Left ventricle myocardium inferior (tissue), 1 donor: ENCODE results near the gene CFD. TPM values are rescaled to one million over a fixed set of nuclear protein-coding genes. Genes with fewer than 3 reads are reported as not detected.

Source experiments
- DNase-seq: peaks from one replicate; pipeline ENCODE4 v3.0.0-alpha.2; 2020
- H3K27ac ChIP-seq: fragments of 200-600 bp; replicated peaks from 2 replicates; pipeline ENCODE4 v1.8.0; 2021
- H3K27me3 ChIP-seq: fragments of 200-600 bp; 2 replicates; pipeline ENCODE4 v1.8.0; 2021; ENCODE audit warnings: low read depth
- H3K36me3 ChIP-seq: fragments of 200-600 bp; 2 replicates; pipeline ENCODE4 v1.8.0; 2021
- H3K4me1 ChIP-seq: fragments of 200-600 bp; 2 replicates; pipeline ENCODE4 v1.8.0; 2021
- H3K4me3 ChIP-seq: fragments of 200-600 bp; 2 replicates; pipeline ENCODE4 v1.8.0; 2021; ENCODE audit warnings: mild to moderate bottlenecking, moderate library complexity
- H3K9me3 ChIP-seq: fragments of 200-600 bp; replicated peaks from 2 replicates; pipeline ENCODE4 v1.8.0; 2021
- CTCF ChIP-seq: fragments of 200-600 bp; IDR thresholded peaks from 2 replicates; pipeline ENCODE4 v1.8.0; 2021; ENCODE audit warnings: antibody characterized with exemption, mild to moderate bottlenecking, borderline replicate concordance
- intact Hi-C: fragments of 100-400 bp; cut with micrococcal nuclease; formaldehyde crosslinking; loops from one replicate; pipeline ENCODE4 v1.11.0; 2022
- total RNA-seq: library from RNA; stranded (reverse); fragmentation: NEBNext Ultra II Directional; extraction: Animal tissue kit (Norgen Biotek cat#: 25700); gene quantifications from one replicate; pipeline ENCODE4 v1.2.1, GENCODE V29; 2021
- donor health status: DM: no; HTN: yes; CAD: no; lungs with severe emphysema.

The CFD gene
- total RNA-seq, 1 donor from 2014 or later, result 200 TPM

- no peak overlapping the region for H3K4me3 ChIP-seq
- peaks cover 79% of the 10 kb centered on the region for H3K27me3 ChIP-seq
- no peaks in the 10 kb centered on the region for H3K9me3 ChIP-seq
- H3K4me1 ChIP-seq, result peaks cover 19% of the 10 kb centered on the region
- no peaks in the 10 kb centered on the region for H3K36me3 ChIP-seq
- intact Hi-C loops, result no loop called here
- DNase-seq, result no peak
- TF ChIP-seq CTCF, result no peak
- H3K27ac ChIP-seq, result no peak overlapping the region
Observed at GRCh38 chr19:855566-856120, 3.8 kb upstream of the CFD start.

GRCh38 chr19:858284-858683 is 1.2 kb upstream of the CFD start:
- peaks cover 73% of the 10 kb centered on the region for H3K27me3 ChIP-seq

GRCh38 chr19:861141-861755 is 1.8 kb downstream of the CFD start:
- no peak for DNase-seq
- peak overlapping the region; percentile 65 for H3K4me3 ChIP-seq
- H3K27ac ChIP-seq, result no peak overlapping the region
- intact Hi-C loops, result no loop called here
- H3K9me3 ChIP-seq, result no peaks in the 10 kb centered on the region
- H3K36me3 ChIP-seq, result no peaks in the 10 kb centered on the region
- H3K4me1 ChIP-seq, result peaks cover 32% of the 10 kb centered on the region
- TF ChIP-seq CTCF, result no peak
- peaks cover 52% of the 10 kb centered on the region for H3K27me3 ChIP-seq

More at GRCh38 chr19:858284-858683, 1.2 kb upstream of the CFD start:
- Histone ChIP-seq H3K4me3 (no peak overlapping the region), H3K36me3 (no peaks in the 10 kb centered on the region), H3K27ac (peak overlapping the region; percentile 87), H3K9me3 (no peaks in the 10 kb centered on the region), H3K4me1 (peaks cover 22% of the 10 kb centered on the region)
- DNase-seq, result no peak
- TF ChIP-seq CTCF, result no peak
- intact Hi-C loops, result no loop called here

GRCh38 chr19:861756-862580 is 2.5 kb downstream of the CFD start:
- H3K27me3 ChIP-seq, result peaks cover 52% of the 10 kb centered on the region
- H3K36me3 ChIP-seq, result no peaks in the 10 kb centered on the region
- H3K4me1 ChIP-seq, result peaks cover 32% of the 10 kb centered on the region
- no peak overlapping the region for H3K27ac ChIP-seq
- no peak for DNase-seq
- no peak for TF ChIP-seq CTCF
- peak overlapping the region; percentile 65 for H3K4me3 ChIP-seq
- intact Hi-C loops, result no loop called here
- H3K9me3 ChIP-seq, result no peaks in the 10 kb centered on the region

- Histone ChIP-seq H3K4me3 (peak overlapping the region; percentile 65), H3K27me3 (peaks cover 47% of the 10 kb centered on the region)
Observed at GRCh38 chr19:862581-863314, 3.3 kb downstream of the CFD start.

More at GRCh38 chr19:862581-863314, 3.3 kb downstream of the CFD start:
- intact Hi-C loops, result no loop called here
- H3K36me3 ChIP-seq, result peaks cover 2% of the 10 kb centered on the region
- peaks cover 35% of the 10 kb centered on the region for H3K4me1 ChIP-seq
- H3K9me3 ChIP-seq, result no peaks in the 10 kb centered on the region
- DNase-seq, result no peak
- TF ChIP-seq CTCF, result no peak
- no peak overlapping the region for H3K27ac ChIP-seq
